ENCODE data around the gene ENAH.
A peak's percentile ranks its signal among the peaks of the same experiment; 100 is the strongest.
"Not testable (repeated sequence)": the region's sequence is repeated elsewhere in the genome, so short reads cannot be mapped to it uniquely, and the experiment has no call there.

Gene ENAH

DNA sequence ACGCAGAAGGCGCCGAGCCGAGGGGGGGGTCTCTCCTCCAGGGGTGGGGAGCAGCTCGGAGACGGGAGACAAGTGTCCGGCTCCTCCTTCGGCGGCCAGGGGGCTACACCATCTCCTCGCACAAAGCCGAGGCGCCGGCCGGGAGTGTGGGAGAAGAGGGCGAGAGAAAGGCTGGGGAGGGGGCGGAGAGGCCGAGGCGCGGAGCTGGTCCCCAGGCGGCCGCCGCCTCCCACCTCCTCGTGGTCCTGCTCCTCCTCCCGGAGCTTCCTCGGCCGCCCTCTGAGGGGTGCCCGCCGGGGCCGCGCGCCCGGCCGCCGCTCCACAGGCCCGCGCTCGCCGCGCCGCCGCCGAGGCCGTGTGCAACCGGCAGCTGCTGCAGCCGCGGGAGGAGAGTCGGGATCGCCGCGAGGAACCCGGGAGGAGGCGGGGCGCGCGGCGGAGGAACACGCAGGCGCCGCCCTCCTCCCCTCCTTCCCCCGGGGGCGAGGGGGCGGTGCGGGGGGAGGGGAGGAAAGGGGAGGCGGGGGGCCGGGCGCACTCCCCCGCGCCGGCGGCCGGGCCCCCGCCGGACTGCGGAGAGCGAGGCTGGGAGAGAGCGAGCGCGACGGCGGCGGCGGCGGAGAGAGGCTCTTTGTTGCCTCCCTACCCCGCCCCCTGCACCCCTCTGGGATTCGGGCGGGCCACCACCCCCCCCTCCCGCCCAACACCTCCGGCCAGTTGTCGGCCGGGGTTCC, at the start of gene ENAH:
Gene ENAH, minus strand, starts transcription at position 395 of the 734 bp plus-strand sequence. CDS start 433 bp downstream, outside the sequence.
- peak; percentile 81 to 93 (median 92) for DNase-seq

DNA sequence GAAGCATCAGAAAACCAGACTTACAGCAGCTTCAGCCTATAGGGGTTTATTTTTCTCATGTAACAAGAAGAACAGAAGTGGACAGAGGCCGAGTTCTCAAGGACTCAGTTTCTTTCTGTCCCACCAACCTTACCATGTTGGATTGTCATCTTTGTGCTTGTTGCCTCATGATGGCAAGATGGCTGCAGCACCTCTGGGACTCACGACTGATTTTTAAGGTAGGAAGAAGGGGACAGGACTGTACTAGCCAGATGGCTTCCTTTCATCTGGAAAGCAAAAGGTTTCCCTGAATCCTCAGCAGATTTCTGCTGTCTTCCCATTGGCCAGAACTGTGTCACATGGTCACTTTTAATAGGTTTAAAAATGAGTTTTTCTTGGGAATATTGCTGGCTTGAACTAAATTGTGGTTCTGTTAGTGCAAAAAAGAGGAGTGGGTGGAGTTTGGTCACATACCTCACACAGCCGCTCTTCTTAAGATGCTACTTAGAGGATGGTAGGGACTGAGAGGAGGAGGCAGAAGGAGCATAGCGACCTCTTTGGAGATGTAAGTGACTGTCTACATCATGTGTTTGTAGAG, 48.1 kb upstream of the ENAH start:
- no peak for DNase-seq

GRCh38 chr1:225700164-225700821, 47.4 kb upstream of the ENAH start:
- DNase-seq, result no peak

DNA sequence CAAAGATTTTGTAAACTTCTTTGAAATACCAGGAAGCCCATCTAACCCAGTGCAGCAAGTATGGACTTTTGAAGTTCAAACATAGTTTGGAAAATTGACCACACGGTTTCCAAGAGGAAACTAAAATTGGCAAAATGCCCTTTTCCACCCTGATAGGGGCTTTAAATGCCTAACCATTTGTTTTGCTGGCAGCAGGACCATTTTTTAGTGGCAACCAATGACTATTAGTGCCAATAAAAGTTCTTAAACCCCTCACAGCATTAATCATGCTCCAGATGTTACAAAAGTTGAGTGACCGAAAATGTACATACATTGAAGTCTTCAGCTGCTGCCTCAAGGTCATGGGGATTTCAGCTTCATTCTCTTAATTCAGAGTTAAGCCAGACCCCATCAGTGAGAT, 46.4 kb upstream of the ENAH start:
- DNase-seq, result no peak

- DNase-seq, result not testable (repeated sequence)
Observed at GRCh38 chr1:225698194-225698593, 45.3 kb upstream of the ENAH start.

- no peak for DNase-seq
Observed at GRCh38 chr1:225697428-225697827, 44.5 kb upstream of the ENAH start.

- no peak for DNase-seq
Observed at GRCh38 chr1:225695578-225696337, 42.8 kb upstream of the ENAH start.

- no peak for DNase-seq
Observed at GRCh38 chr1:225694151-225694603, 41.3 kb upstream of the ENAH start.

- not testable (repeated sequence) for DNase-seq
Observed at GRCh38 chr1:225693697-225694096, 40.8 kb upstream of the ENAH start.

- DNase-seq, result no peak
Observed at GRCh38 chr1:225693085-225693696, 40.3 kb upstream of the ENAH start.

GRCh38 chr1:225692517-225692879, 39.6 kb upstream of the ENAH start:
- no peak for DNase-seq

- DNase-seq, result no peak
Observed at GRCh38 chr1:225691861-225692516, 39.1 kb upstream of the ENAH start.

DNA sequence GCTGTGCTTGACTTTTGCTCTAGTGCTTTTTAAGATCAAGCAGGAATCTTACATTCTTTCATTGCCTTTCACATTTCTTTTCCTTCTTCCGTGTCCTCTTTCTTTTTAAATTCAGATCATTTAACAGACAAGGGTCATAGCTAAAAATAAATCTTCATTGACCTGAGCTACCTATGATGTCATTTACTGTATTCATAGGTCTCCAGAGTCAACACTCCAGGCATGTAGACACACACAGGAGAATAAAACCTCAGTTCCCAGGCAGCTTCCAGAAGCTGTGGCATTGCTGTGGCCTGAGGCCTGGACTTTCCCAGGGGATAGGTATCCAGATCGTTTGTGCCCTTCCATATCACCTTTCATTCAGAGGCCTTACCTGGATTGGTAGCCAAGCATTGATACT, 38.5 kb upstream of the ENAH start:
- peak in 1 of 3 experiments; percentile 21 for DNase-seq

- DNase-seq, result no peak
Observed at GRCh38 chr1:225689882-225690459, 37.0 kb upstream of the ENAH start.

GRCh38 chr1:225688345-225688744, 35.4 kb upstream of the ENAH start:
- DNase-seq, result no peak

DNA sequence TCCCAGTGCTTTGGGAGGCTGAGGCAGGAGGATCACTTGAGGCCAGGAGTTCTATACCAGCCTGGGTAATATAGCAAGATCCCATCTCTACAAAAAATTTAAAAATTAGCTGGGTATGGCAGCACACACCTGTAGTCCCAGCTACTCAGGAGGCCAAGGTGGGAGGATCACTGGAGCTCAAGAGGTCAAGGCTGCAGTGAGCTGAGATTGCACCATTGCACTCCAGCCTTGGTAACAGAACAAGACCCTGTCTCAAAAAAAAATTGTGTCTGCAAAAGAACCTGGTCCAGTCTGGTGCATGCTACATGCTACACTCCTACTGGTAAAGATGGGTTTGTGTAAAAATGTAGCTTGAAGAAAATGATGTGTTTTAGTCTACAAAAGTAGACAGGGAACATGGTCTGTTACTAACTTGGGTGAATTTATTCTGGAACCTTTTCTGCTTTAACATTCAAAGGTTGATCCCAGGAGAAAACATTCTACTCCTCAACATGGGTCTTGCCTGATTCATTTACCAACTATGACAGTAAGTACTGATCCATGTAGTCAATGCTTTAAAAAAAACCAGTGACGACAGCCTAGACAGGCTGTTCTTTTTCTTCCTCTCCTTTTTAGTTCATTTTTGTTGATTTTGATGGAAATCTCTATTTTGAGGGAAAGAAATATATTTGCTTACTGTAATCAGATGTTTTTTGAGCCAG, 32.7 kb upstream of the ENAH start:
- no peak for DNase-seq

GRCh38 chr1:225684741-225685140, 31.8 kb upstream of the ENAH start:
- DNase-seq, result no peak

- no peak for DNase-seq
Observed at GRCh38 chr1:225681231-225681630, 28.3 kb upstream of the ENAH start.

DNA sequence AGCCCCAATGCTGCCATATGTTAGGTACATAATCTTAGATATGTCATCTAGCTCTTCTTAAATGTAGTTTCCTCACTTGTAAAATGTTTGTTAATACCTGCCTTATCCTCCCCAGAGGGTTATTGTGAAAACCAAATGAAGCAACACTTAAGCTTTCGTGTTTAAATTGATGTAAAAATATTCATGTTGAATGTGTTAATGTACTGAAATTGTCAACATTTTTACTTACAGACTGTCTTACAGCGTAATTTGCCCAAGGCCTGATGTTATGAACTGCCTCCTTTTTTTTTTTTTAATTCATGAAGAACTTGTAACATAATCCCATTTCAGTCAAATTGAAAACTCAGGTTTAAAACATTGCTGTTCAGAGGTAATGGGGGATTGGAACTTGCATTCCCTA, 25.6 kb upstream of the ENAH start:
- no peak for DNase-seq

- DNase-seq, result no peak
Observed at GRCh38 chr1:225677350-225678124, 24.6 kb upstream of the ENAH start.

- no peak for DNase-seq
Observed at GRCh38 chr1:225674381-225674780, 21.5 kb upstream of the ENAH start.
